Measurements from ENCODE around the gene ADAM22. TPM values are rescaled to one million over a fixed set of nuclear protein-coding genes. Genes with fewer than 3 reads are reported as not detected.
A peak's percentile ranks its signal among the peaks of the same experiment; 100 is the strongest.

The ADAM22 gene
- total and polyA plus RNA-seq, 4 experiments from 2014 or later, result 0.21 to 7.7 (median 3.5) TPM

DNA sequence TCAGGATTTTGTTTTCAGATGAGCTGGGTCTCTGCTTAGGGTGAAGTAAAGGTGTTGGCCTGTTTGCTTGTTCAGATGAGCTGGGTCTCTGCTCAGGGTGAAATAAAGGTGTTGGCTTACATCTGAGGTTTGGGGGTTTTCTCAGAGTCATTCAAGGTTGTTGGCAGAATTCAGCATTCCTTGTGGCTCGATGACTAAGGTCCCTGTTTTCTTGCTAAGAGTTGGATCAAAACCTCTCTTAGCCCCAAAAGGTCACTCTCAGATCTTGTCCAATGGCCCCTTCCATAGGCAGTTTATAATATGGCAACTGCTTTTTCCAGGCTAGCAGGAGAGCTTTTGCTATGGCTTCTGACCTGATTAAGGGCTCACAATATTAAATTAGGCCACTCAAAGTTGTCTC is 106.6 kb downstream of the ADAM22 start:
- Histone ChIP-seq H3K9me3 (ENCODE audit: control insufficient read depth in 1 of 2, low read length in 2 of 2) (no peaks in the 10 kb centered on the region), H3K4me1 (ENCODE audit: insufficient read depth, low read length) (no peaks in the 10 kb centered on the region), H3K27ac (ENCODE audit: low read depth, low read length) (no peak overlapping the region), H3K27me3 (ENCODE audit: insufficient read depth, low read length) (no peaks in the 10 kb centered on the region), H3K36me3 (ENCODE audit: insufficient read depth, low read length) (no peaks in the 10 kb centered on the region), H3K4me3 (ENCODE audit: low read length in 2 of 2) (no peak overlapping the region)
- no peaks in the 10 kb centered on the region for H3K27me3 Mint-ChIP-seq
- H3K27ac Mint-ChIP-seq, result no peak overlapping the region
- POLR2A ChIA-PET (ENCODE audit: partially characterized antibody), result no interaction called here
- no peaks in the 10 kb centered on the region for H3K36me3 Mint-ChIP-seq
- no peak for DNase-seq
- CTCF ChIA-PET (ENCODE audit: partially characterized antibody), result no interaction called here
- H3K4me1 Mint-ChIP-seq, result peaks cover 5 to 14% (median 12%) of the 10 kb centered on the region in 4 donors
- intact Hi-C loops (cut with micrococcal nuclease), result no loop called here
- H3K4me3 Mint-ChIP-seq, result no peak overlapping the region
- H3K9me3 Mint-ChIP-seq, result no peaks in the 10 kb centered on the region

DNA sequence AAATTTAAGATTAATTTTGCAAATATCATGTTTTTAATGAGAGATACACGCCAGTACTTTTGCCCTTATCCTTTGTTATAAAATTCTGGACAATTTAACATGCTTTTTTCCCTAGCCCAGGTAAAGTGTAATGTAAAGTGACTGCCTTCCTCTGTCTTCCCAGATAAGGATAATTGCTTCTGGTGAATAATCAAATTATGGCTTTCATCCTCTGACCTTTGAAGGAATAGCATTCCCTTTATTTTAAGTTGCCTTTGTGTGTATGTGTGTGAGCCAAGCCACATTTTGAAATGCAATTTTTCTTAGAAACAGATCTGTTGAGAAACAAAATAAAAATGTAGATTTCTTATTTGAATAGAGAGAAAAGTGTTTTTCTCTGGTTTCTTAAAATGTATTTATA is 107.5 kb downstream of the ADAM22 start:
- Histone ChIP-seq H3K4me1 (ENCODE audit: insufficient read depth, low read length) (no peaks in the 10 kb centered on the region), H3K27ac (ENCODE audit: low read depth, low read length) (no peak overlapping the region), H3K27me3 (ENCODE audit: insufficient read depth, low read length) (no peaks in the 10 kb centered on the region), H3K9me3 (ENCODE audit: control insufficient read depth in 1 of 2, low read length in 2 of 2) (no peaks in the 10 kb centered on the region), H3K36me3 (ENCODE audit: insufficient read depth, low read length) (no peaks in the 10 kb centered on the region), H3K4me3 (ENCODE audit: low read length in 2 of 2) (no peak overlapping the region)
- Mint-ChIP-seq H3K4me3 (no peak overlapping the region), H3K9me3 (no peaks in the 10 kb centered on the region), H3K4me1 (peaks cover 5 to 20% (median 16%) of the 10 kb centered on the region in 4 donors), H3K27me3 (no peaks in the 10 kb centered on the region), H3K27ac (no peak overlapping the region), H3K36me3 (no peaks in the 10 kb centered on the region)
- DNase-seq, result no peak
- POLR2A ChIA-PET (ENCODE audit: partially characterized antibody), result no interaction called here
- intact Hi-C loops (cut with micrococcal nuclease), result no loop called here
- CTCF ChIA-PET (ENCODE audit: partially characterized antibody), result no interaction called here

DNA sequence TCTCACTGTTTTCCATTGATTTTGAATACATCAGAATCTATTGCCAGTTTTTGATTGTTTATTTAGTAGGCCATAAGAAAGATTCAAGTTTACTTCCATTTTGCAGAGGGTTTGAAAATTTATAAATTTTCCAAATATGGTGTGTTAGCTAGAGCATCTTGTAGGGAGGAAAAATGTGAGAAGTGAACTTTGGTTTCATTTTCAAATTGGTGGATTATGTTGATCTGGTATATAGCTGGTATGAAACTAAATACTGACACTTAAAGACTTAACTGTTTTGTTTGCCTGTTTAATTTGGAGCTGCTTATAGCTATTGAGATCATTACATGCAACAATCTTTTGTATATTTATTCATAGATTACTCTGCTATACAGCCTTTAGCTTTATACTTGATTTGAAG is 108.1 kb downstream of the ADAM22 start:
- intact Hi-C loops (cut with micrococcal nuclease), result no loop called here
- no peaks in the 10 kb centered on the region for H3K36me3 Mint-ChIP-seq
- DNase-seq, result no peak
- H3K27me3 Mint-ChIP-seq, result no peaks in the 10 kb centered on the region
- H3K4me3 Mint-ChIP-seq, result peak overlapping the region in 2 of 8 donors; percentile 10 to 56
- Histone ChIP-seq H3K4me1 (ENCODE audit: insufficient read depth, low read length) (no peaks in the 10 kb centered on the region), H3K4me3 (ENCODE audit: low read length in 2 of 2) (no peak overlapping the region), H3K36me3 (ENCODE audit: insufficient read depth, low read length) (no peaks in the 10 kb centered on the region), H3K27ac (ENCODE audit: low read depth, low read length) (no peak overlapping the region), H3K27me3 (ENCODE audit: insufficient read depth, low read length) (no peaks in the 10 kb centered on the region), H3K9me3 (ENCODE audit: control insufficient read depth in 1 of 2, low read length in 2 of 2) (no peaks in the 10 kb centered on the region)
- H3K27ac Mint-ChIP-seq, result peak overlapping the region in 1 of 7 donors; percentile 9
- ChIA-PET POLR2A (ENCODE audit: partially characterized antibody) (no interaction called here), CTCF (ENCODE audit: partially characterized antibody) (no interaction called here)
- H3K4me1 Mint-ChIP-seq, result peaks cover 5 to 20% (median 16%) of the 10 kb centered on the region in 4 donors
- H3K9me3 Mint-ChIP-seq, result no peaks in the 10 kb centered on the region

DNA sequence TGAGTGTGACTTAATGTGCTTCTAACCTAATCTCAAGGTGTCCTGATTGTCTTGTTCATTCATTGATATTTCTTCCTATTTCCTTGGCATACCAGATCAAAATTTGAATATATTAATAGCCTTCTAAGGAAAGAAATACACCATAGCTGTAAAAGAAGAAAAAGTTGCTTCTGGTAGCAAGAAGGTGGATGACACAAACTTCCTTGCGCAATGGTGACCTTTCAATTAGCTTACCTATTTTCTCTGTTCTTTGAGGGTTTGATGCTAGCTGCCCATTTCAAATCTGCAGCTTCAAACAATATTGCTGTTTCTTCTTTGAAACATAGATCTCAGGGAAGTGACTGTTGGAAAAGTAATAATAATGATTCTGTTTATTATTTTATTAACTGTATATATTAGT is 108.8 kb downstream of the ADAM22 start:
- intact Hi-C loops (cut with micrococcal nuclease), result no loop called here
- Mint-ChIP-seq H3K4me1 (peaks cover 5 to 20% (median 16%) of the 10 kb centered on the region in 4 donors), H3K27ac (no peak overlapping the region), H3K27me3 (no peaks in the 10 kb centered on the region), H3K4me3 (no peak overlapping the region), H3K36me3 (no peaks in the 10 kb centered on the region), H3K9me3 (no peaks in the 10 kb centered on the region)
- CTCF ChIA-PET (ENCODE audit: partially characterized antibody), result no interaction called here
- POLR2A ChIA-PET (ENCODE audit: partially characterized antibody), result no interaction called here
- no peak overlapping the region for H3K4me3 ChIP-seq (ENCODE audit: low read length in 2 of 2)
- H3K9me3 ChIP-seq (ENCODE audit: control insufficient read depth in 1 of 2, low read length in 2 of 2), result no peaks in the 10 kb centered on the region
- no peak overlapping the region for H3K27ac ChIP-seq (ENCODE audit: low read depth, low read length)
- H3K27me3 ChIP-seq (ENCODE audit: insufficient read depth, low read length), result no peaks in the 10 kb centered on the region
- no peaks in the 10 kb centered on the region for H3K36me3 ChIP-seq (ENCODE audit: insufficient read depth, low read length)
- no peaks in the 10 kb centered on the region for H3K4me1 ChIP-seq (ENCODE audit: insufficient read depth, low read length)
- DNase-seq, result no peak

DNA sequence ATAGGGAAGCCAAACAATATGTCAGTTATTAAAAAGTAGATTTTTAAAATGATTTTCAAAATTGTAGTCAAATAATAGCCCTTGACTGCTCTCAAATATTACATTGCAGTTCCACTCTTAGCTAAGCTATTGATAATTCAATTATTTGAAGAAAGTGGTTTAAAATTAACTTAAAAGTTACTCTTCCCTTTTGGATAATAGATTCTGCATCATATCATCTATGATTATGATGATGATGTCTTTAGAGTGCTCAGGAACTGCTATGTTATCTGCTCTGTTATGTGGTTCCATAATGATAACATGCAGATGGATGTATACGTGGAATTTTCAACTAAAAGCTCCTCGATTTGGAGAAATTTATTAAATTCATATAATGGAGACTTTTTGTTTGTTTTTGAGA is 110.0 kb downstream of the ADAM22 start:
- CTCF ChIA-PET (ENCODE audit: partially characterized antibody), result interaction anchor here (0.7 kb wide), 1 partner anchor 14 kb away, joined by 3 read pairs; no protein-coding TSS in a partner anchor

DNA sequence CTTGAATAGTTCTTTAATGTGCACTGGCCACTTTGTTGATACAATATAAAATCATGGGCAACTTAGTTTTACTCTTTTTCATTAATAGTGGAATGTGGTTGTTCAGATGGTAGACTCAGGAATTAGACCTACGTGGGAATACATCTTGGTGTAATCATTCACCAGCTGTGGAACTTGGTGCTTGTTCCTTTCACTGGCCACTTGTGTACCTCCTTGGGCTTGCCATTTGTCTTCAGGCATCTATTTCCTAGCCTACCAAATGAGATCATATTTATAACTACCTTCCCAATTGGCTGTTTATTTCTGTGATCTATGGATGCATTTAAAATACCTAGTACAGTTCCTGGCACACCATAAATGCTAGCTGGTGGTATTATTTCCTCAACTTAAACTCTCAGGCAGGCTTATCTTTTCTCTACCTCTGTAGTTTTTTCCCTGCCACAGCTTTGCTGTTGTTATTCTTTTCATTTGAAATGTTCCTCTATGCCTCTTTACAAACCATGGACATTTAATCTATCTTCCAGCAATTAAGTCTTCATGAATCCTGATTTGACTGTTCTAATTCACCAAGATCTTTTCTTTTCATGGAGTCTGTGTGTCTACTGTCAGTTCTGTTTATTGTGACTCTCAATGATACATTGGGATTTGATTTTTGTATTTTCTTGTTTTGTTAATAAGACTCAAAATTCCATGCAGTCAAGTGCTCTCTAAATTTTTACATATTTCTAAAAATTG is 113.0 kb downstream of the ADAM22 start:
- POLR2A ChIA-PET (ENCODE audit: partially characterized antibody), result no interaction called here
- H3K27me3 Mint-ChIP-seq, result no peaks in the 10 kb centered on the region
- Histone ChIP-seq H3K27me3 (ENCODE audit: insufficient read depth, low read length) (no peaks in the 10 kb centered on the region), H3K9me3 (ENCODE audit: control insufficient read depth in 1 of 2, low read length in 2 of 2) (no peaks in the 10 kb centered on the region), H3K36me3 (ENCODE audit: insufficient read depth, low read length) (no peaks in the 10 kb centered on the region), H3K4me3 (ENCODE audit: low read length in 2 of 2) (no peak overlapping the region), H3K4me1 (ENCODE audit: insufficient read depth, low read length) (no peaks in the 10 kb centered on the region), H3K27ac (ENCODE audit: low read depth, low read length) (no peak overlapping the region)
- H3K9me3 Mint-ChIP-seq, result no peaks in the 10 kb centered on the region
- DNase-seq, result no peak
- intact Hi-C loops (cut with micrococcal nuclease), result no loop called here
- H3K4me1 Mint-ChIP-seq, result peaks cover 5 to 16% (median 12%) of the 10 kb centered on the region in 4 donors
- H3K4me3 Mint-ChIP-seq, result no peak overlapping the region
- CTCF ChIA-PET (ENCODE audit: partially characterized antibody), result no interaction called here
- no peaks in the 10 kb centered on the region for H3K36me3 Mint-ChIP-seq
- H3K27ac Mint-ChIP-seq, result no peak overlapping the region

More for the DNA sequence above, 110.0 kb downstream of the ADAM22 start:
- no peaks in the 10 kb centered on the region for H3K36me3 Mint-ChIP-seq
- no peaks in the 10 kb centered on the region for H3K27me3 Mint-ChIP-seq
- H3K27ac ChIP-seq (ENCODE audit: low read depth, low read length), result no peak overlapping the region
- no peaks in the 10 kb centered on the region for H3K9me3 Mint-ChIP-seq
- no peaks in the 10 kb centered on the region for H3K4me1 ChIP-seq (ENCODE audit: insufficient read depth, low read length)
- POLR2A ChIA-PET (ENCODE audit: partially characterized antibody), result no interaction called here
- DNase-seq, result no peak
- intact Hi-C loops (cut with micrococcal nuclease), result no loop called here
- H3K4me3 Mint-ChIP-seq, result no peak overlapping the region
- no peaks in the 10 kb centered on the region for H3K9me3 ChIP-seq (ENCODE audit: control insufficient read depth in 1 of 2, low read length in 2 of 2)
- peaks cover 5 to 20% (median 16%) of the 10 kb centered on the region in 4 donors for H3K4me1 Mint-ChIP-seq
- no peak overlapping the region for H3K27ac Mint-ChIP-seq
- H3K4me3 ChIP-seq (ENCODE audit: low read length in 2 of 2), result no peak overlapping the region
- H3K36me3 ChIP-seq (ENCODE audit: insufficient read depth, low read length), result no peaks in the 10 kb centered on the region
- no peaks in the 10 kb centered on the region for H3K27me3 ChIP-seq (ENCODE audit: insufficient read depth, low read length)

DNA sequence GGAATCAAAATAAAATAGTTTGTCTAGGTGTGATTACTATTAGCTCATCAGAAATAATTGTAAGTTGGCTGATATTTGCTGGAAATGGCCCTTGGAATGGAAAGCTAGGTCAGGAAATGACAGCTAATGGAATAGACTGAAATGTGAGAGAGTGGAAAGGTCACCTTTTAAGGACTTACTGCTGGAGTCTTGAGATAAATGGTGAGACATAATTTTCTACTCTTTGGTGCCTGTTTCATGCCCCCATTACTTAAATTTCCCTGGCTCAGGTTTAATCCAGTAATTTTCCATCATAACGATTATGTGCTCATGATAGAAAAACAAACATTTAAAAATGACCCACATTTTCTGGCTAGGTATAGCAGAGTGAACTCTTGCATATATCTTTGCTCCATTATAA is 123.6 kb downstream of the ADAM22 start:
- Histone ChIP-seq H3K4me1 (ENCODE audit: insufficient read depth, low read length) (no peaks in the 10 kb centered on the region), H3K36me3 (ENCODE audit: insufficient read depth, low read length) (no peaks in the 10 kb centered on the region), H3K4me3 (ENCODE audit: low read length in 2 of 2) (no peak overlapping the region), H3K27ac (ENCODE audit: low read depth, low read length) (no peak overlapping the region), H3K9me3 (ENCODE audit: control insufficient read depth in 1 of 2, low read length in 2 of 2) (no peaks in the 10 kb centered on the region), H3K27me3 (ENCODE audit: insufficient read depth, low read length) (no peaks in the 10 kb centered on the region)
- Mint-ChIP-seq H3K27ac (no peak overlapping the region), H3K36me3 (peaks cover 0 to 12% of the 10 kb centered on the region in 2 donors), H3K4me1 (no peaks in the 10 kb centered on the region), H3K4me3 (no peak overlapping the region), H3K27me3 (no peaks in the 10 kb centered on the region), H3K9me3 (peaks cover 0 to under 1% (median 0%) of the 10 kb centered on the region in 8 donors)
- no peak for DNase-seq
- CTCF ChIA-PET (ENCODE audit: partially characterized antibody), result no interaction called here
- intact Hi-C loops (cut with micrococcal nuclease), result no loop called here
- POLR2A ChIA-PET (ENCODE audit: partially characterized antibody), result no interaction called here

All from CD4-positive, alpha-beta memory T cell (primary cell).